HCT116 (cell line): Measurements from ENCODE around the gene PANK3. TPM values are rescaled to one million over a fixed set of nuclear protein-coding genes. Genes with fewer than 3 reads are reported as not detected.

Source experiments
- ATAC-seq: fragments of 200-7000 bp; cut with Tn5 transposase; 2 replicates; pipeline ENCODE4 v1.9.1; 2020; ENCODE audit warnings: mild to moderate bottlenecking, moderate library complexity
- BruUV-seq: library from RNA; stranded (reverse); fragments of 400-500 nt; replicated peaks from 2 replicates; lab custom pipeline; 2021; lab: Mats Ljungman, UMichigan
- CTCF ChIA-PET: fragments of 300-600 bp; sonication (Branson Sonifier 250); formaldehyde crosslinking; loops from one replicate; lab custom pipeline; 2021; ENCODE audit warnings: antibody characterized with exemption; lab: Charles Lee
- POLR2A ChIA-PET: fragments of 300-600, 350-600 bp; sonication (Branson Sonifier 250); formaldehyde crosslinking; loops from one replicate; lab custom pipeline; 2021; ENCODE audit warnings: antibody characterized with exemption; lab: Charles Lee
- RAD21 ChIA-PET, 2 experiments: fragments of 300-600 bp; sonication (Branson Sonifier 250); formaldehyde crosslinking; loops; one replicate each; lab custom pipeline; 2023; ENCODE audit warnings: low total read pairs in 2 of 2; ENCODE audit not compliant: uncharacterized antibody in 2 of 2, unreplicated experiment in 2 of 2, low non-redundant PET in 1 of 2; lab: Charles Lee
- DNase-seq: peaks from one replicate; pipeline ENCODE4 v3.0.0-alpha.2; 2010; ENCODE audit warnings: low read depth, low spot score
- H2AFZ ChIP-seq: fragments of 200-600 bp; shearing (Covaris generic), sonication (generic); 2 replicates; pipeline ENCODE4 v1.6.1; 2017; ENCODE audit warnings: low read depth, mixed run types, mixed read lengths, antibody characterized with exemption, low read length; ENCODE audit not compliant: poor library complexity, severe bottlenecking
- H3K27ac ChIP-seq: 2 replicates; pipeline ENCODE4 v1.5.1; 2012; ENCODE audit warnings: low read depth, low read length
- H3K27me3 ChIP-seq: fragments of 200-600 bp; sonication (generic); 2 replicates; pipeline ENCODE4 v1.6.1; 2016; ENCODE audit warnings: mixed run types, low read length, mixed read lengths; ENCODE audit not compliant: insufficient read depth
- H3K36me3 ChIP-seq, 2 experiments: fragments of 200-500 bp in 1 of 2; fragments of 200-600 bp in 1 of 2; sonication (Bioruptor generic) in 1 of 2; sonication (generic) in 1 of 2; 2 replicates each; pipeline versions ENCODE4 v1.5.1 to v1.6.1; 2014 to 2016; ENCODE audit warnings: low read length in 2 of 2, inconsistent platforms in 1 of 2, mixed read lengths in 1 of 2, mixed run types in 1 of 2; ENCODE audit not compliant: insufficient read depth in 2 of 2, control insufficient read depth in 1 of 2
- H3K4me1 ChIP-seq, 2 experiments: fragments of 200-600 bp in 1 of 2; sonication (generic) in 1 of 2; 2 replicates each; pipeline versions ENCODE4 v1.5.1 to v1.6.1; 2012 to 2017; ENCODE audit warnings: low read length in 2 of 2, inconsistent platforms in 1 of 2, mild to moderate bottlenecking in 1 of 2, mixed read lengths in 1 of 2, mixed run types in 1 of 2, moderate library complexity in 1 of 2; ENCODE audit not compliant: insufficient read depth in 2 of 2, control insufficient read depth in 1 of 2
- H3K4me2 ChIP-seq: fragments of 200-600 bp; sonication (generic); 2 replicates; pipeline ENCODE4 v1.6.1; 2017; ENCODE audit warnings: mixed run types, low read length, mixed read lengths
- H3K4me3 ChIP-seq, 2 experiments: fragments of 200-600 bp in 1 of 2; sonication (generic) in 1 of 2; replicated peaks in 1 of 2; 2 replicates each; pipeline ENCODE4 v1.5.1; 2011 to 2016; ENCODE audit warnings: low read length in 2 of 2, control low read depth in 1 of 2, low read depth in 1 of 2, mild to moderate bottlenecking in 1 of 2, mixed read lengths in 1 of 2, mixed run types in 1 of 2
- H3K79me2 ChIP-seq: fragments of 200-600 bp; sonication (generic); 2 replicates; pipeline ENCODE4 v1.6.1; 2017; ENCODE audit warnings: mild to moderate bottlenecking, mixed run types, low read length, moderate library complexity, mixed read lengths; ENCODE audit not compliant: insufficient read depth
- H3K9ac ChIP-seq: fragments of 200-600 bp; sonication (generic); 2 replicates; pipeline ENCODE4 v1.6.1; 2016; ENCODE audit warnings: low read length, mixed read lengths
- H3K9me2 ChIP-seq: fragments of 200-600 bp; sonication (generic), shearing (Covaris generic); 2 replicates; pipeline ENCODE4 v1.6.1; 2017; ENCODE audit warnings: mixed run types, mild to moderate bottlenecking, moderate library complexity; ENCODE audit not compliant: insufficient read depth
- H3K9me3 ChIP-seq, 2 experiments: fragments of 200-500 bp in 1 of 2; fragments of 200-600 bp in 1 of 2; sonication (Bioruptor generic) in 1 of 2; sonication (generic) in 1 of 2; 2 replicates each; pipeline ENCODE4 v1.6.1; 2014 to 2017; ENCODE audit warnings: low read length in 2 of 2, mixed read lengths in 2 of 2, inconsistent platforms in 1 of 2, low read depth in 1 of 2, mild to moderate bottlenecking in 1 of 2, mixed run types in 1 of 2, moderate library complexity in 1 of 2; ENCODE audit not compliant: control insufficient read depth in 1 of 2, insufficient read depth in 1 of 2
- H4K20me1 ChIP-seq: fragments of 200-600 bp; sonication (generic), shearing (Covaris generic); 2 replicates; pipeline ENCODE4 v1.6.1; 2017; ENCODE audit warnings: mixed run types, mild to moderate bottlenecking, moderate library complexity; ENCODE audit not compliant: insufficient read depth
- CBX3 ChIP-seq: IDR thresholded peaks from 2 replicates; pipeline ENCODE4 v1.6.1; 2012; ENCODE audit warnings: low read depth
- EGR1 ChIP-seq: IDR thresholded peaks from 2 replicates; pipeline ENCODE4 v1.6.1; 2012; ENCODE audit warnings: low read depth
- ELF1 ChIP-seq: IDR thresholded peaks from 2 replicates; pipeline ENCODE4 v1.6.1; 2012; ENCODE audit warnings: low read depth, borderline replicate concordance
- EZH2 ChIP-seq: fragments of 200-600 bp; sonication (generic); IDR thresholded peaks from 2 replicates; pipeline ENCODE4 v1.6.1; 2017; ENCODE audit warnings: antibody characterized with exemption, mixed run types
- EZH2phosphoT487 ChIP-seq: fragments of 200-600 bp; IDR thresholded peaks from 2 replicates; pipeline ENCODE4 v1.6.1; 2018; ENCODE audit warnings: antibody characterized with exemption, borderline replicate concordance
- FOSL1 ChIP-seq: IDR thresholded peaks from 2 replicates; pipeline ENCODE4 v1.6.1; 2012; ENCODE audit warnings: low read depth
- POLR2AphosphoS5 ChIP-seq: IDR thresholded peaks from 2 replicates; pipeline ENCODE4 v1.6.1; 2011; ENCODE audit warnings: mild to moderate bottlenecking, low read depth, low read length, moderate library complexity
- SIN3A ChIP-seq: IDR thresholded peaks from 2 replicates; pipeline ENCODE4 v1.6.1; 2012; ENCODE audit warnings: low read depth
- SP1 ChIP-seq: IDR thresholded peaks from 2 replicates; pipeline ENCODE4 v1.6.1; 2012; ENCODE audit warnings: low read depth
- SRF ChIP-seq: IDR thresholded peaks from 2 replicates; pipeline ENCODE4 v1.6.1; 2012; ENCODE audit warnings: low read depth
- TCF7L2 ChIP-seq: IDR thresholded peaks from 2 replicates; pipeline ENCODE4 v1.7.0; 2011; ENCODE audit warnings: borderline replicate concordance, inconsistent platforms; ENCODE audit not compliant: insufficient read depth, insufficient read length; ENCODE audit errors: extremely low read depth
- ZNF274 ChIP-seq: fragments of 200-500 bp; sonication (Bioruptor generic); IDR thresholded peaks from 2 replicates; pipeline ENCODE4 v1.6.1; 2014; ENCODE audit warnings: mild to moderate bottlenecking, low read depth, low read length, inconsistent platforms
- intact Hi-C: fragments of 100-400 bp; cut with micrococcal nuclease; formaldehyde crosslinking; loops from 2 replicates; pipeline ENCODE4 v1.10.0; 2022
- total RNA-seq: library from RNA; stranded (reverse); gene quantifications from one replicate; pipeline ENCODE4 v1.2.1, GENCODE V29; 2021; ENCODE audit not compliant: unreplicated experiment
- TF ChIP-seq, protein P1 (sequence below): IDR thresholded peaks from 2 replicates; pipeline ENCODE4 v1.6.1; 2012
- TF ChIP-seq, protein P2 (sequence below), 3 experiments: fragments of 200-600 bp in 1 of 3; sonication (generic) in 1 of 3; IDR thresholded peaks in 2 of 3; conservative IDR thresholded peaks in 1 of 3; 2 replicates each; pipeline ENCODE4 v1.5.1; 2012 to 2017; ENCODE audit warnings: low read depth in 2 of 3, low read length in 2 of 3, antibody characterized with exemption in 1 of 3, borderline replicate concordance in 1 of 3, control low read depth in 1 of 3, mild to moderate bottlenecking in 1 of 3, mixed read lengths in 1 of 3, mixed run types in 1 of 3, moderate library complexity in 1 of 3; ENCODE audit not compliant: insufficient read depth in 1 of 3
- TF ChIP-seq, protein P3 (sequence below): IDR thresholded peaks from 2 replicates; pipeline ENCODE4 v1.6.1; 2012
- TF ChIP-seq, protein P4 (sequence below): IDR thresholded peaks from 2 replicates; pipeline ENCODE4 v1.6.1; 2011; ENCODE audit warnings: mild to moderate bottlenecking, low read length, moderate library complexity; ENCODE audit not compliant: insufficient replicate concordance; ENCODE audit errors: extremely low read depth

PANK3 gene
- total RNA-seq, 1 experiment from 2014 or later: 56.5 TPM

DNA sequence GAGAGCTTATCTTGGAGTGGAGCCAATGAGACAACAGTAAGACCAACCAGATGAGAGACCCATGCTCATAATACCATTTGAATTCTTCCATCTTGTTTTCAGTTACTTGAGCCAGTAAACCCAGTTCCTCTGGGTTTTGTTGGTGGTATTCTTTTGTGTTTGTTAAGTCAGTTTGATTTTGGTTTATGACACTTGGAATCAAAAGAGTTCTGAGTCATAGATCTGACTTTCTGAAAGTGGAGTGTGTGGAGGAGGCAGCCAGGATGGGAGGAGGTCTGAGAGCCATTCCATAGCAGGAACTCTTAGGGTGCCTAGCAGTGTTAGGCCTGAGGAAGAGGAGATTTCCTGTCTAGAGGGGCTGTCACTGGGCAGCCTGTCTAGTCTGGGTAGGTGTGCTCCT is 24.6 kb upstream of the PANK3 start:
- no peak overlapping the region for H3K27ac ChIP-seq
- BruUV-seq: no TSS peak
- intact Hi-C loops: no loop called here

DNA sequence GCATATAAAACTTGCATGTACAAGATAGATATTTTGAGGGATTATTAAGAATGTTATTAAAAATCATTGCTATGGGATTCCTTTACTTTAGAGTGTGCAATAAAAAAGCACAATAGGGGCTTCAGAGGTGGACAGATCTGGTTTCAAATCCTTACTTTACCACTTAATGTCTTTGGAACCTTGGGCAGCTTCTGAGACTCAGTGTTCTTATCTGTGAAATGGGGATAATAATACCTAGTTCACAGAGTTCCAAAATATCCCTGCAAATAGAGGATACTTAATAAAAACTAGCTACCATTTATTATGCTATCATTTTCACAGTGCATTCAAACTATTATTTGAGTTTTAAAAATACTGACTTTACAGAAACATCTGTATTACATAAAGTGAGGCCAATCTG is 23.3 kb upstream of the PANK3 start:
- RAD21 ChIA-PET: no interaction called here
- no peak overlapping the region for H3K27ac ChIP-seq
- no TSS peak for BruUV-seq
- CTCF ChIA-PET: no interaction called here
- POLR2A ChIA-PET: no interaction called here
- no peaks in the 10 kb centered on the region for H4K20me1 ChIP-seq
- no peak overlapping the region for H3K4me2 ChIP-seq
- no peak overlapping the region for H3K4me3 ChIP-seq
- ATAC-seq: no peak
- no peaks in the 10 kb centered on the region for H3K9me3 ChIP-seq
- H3K79me2 ChIP-seq: no peaks in the 10 kb centered on the region
- TF ChIP-seq TCF7L2: no peak
- TF ChIP-seq EZH2phosphoT487: no peak
- TF ChIP-seq, protein P1, sequence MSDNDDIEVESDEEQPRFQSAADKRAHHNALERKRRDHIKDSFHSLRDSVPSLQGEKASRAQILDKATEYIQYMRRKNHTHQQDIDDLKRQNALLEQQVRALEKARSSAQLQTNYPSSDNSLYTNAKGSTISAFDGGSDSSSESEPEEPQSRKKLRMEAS: no peak
- no peak for TF ChIP-seq ZNF274
- TF ChIP-seq, protein P2, sequence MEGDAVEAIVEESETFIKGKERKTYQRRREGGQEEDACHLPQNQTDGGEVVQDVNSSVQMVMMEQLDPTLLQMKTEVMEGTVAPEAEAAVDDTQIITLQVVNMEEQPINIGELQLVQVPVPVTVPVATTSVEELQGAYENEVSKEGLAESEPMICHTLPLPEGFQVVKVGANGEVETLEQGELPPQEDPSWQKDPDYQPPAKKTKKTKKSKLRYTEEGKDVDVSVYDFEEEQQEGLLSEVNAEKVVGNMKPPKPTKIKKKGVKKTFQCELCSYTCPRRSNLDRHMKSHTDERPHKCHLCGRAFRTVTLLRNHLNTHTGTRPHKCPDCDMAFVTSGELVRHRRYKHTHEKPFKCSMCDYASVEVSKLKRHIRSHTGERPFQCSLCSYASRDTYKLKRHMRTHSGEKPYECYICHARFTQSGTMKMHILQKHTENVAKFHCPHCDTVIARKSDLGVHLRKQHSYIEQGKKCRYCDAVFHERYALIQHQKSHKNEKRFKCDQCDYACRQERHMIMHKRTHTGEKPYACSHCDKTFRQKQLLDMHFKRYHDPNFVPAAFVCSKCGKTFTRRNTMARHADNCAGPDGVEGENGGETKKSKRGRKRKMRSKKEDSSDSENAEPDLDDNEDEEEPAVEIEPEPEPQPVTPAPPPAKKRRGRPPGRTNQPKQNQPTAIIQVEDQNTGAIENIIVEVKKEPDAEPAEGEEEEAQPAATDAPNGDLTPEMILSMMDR (IDR thresholded peaks at IDR 0.05 in 2 of 3, conservative IDR thresholded peaks at IDR 0.05 in 1 of 3; ENCODE audit: borderline replicate concordance in 1 of 3, insufficient read depth in 1 of 3, low read depth in 2 of 3, low read length in 2 of 3): no peak
- TF ChIP-seq, protein P3, sequence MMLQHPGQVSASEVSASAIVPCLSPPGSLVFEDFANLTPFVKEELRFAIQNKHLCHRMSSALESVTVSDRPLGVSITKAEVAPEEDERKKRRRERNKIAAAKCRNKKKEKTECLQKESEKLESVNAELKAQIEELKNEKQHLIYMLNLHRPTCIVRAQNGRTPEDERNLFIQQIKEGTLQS: no peak
- TF ChIP-seq SP1: no peak
- TF ChIP-seq, protein P4, sequence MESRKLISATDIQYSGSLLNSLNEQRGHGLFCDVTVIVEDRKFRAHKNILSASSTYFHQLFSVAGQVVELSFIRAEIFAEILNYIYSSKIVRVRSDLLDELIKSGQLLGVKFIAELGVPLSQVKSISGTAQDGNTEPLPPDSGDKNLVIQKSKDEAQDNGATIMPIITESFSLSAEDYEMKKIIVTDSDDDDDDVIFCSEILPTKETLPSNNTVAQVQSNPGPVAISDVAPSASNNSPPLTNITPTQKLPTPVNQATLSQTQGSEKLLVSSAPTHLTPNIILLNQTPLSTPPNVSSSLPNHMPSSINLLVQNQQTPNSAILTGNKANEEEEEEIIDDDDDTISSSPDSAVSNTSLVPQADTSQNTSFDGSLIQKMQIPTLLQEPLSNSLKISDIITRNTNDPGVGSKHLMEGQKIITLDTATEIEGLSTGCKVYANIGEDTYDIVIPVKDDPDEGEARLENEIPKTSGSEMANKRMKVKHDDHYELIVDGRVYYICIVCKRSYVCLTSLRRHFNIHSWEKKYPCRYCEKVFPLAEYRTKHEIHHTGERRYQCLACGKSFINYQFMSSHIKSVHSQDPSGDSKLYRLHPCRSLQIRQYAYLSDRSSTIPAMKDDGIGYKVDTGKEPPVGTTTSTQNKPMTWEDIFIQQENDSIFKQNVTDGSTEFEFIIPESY: no peak
- no peak for TF ChIP-seq CBX3
- TF ChIP-seq SIN3A: no peak
- no peak for TF ChIP-seq EZH2
- TF ChIP-seq FOSL1: no peak
- TF ChIP-seq SRF: no peak
- no peak for TF ChIP-seq EGR1
- TF ChIP-seq POLR2AphosphoS5: no peak
- TF ChIP-seq ELF1: no peak
- TF ChIP-seq, all 23 proteins: peak for 0
- intact Hi-C loops: no loop called here
- no peaks in the 10 kb centered on the region for H3K27me3 ChIP-seq
- no peaks in the 10 kb centered on the region for H3K9me2 ChIP-seq
- H2AFZ ChIP-seq: no peak overlapping the region
- H3K4me1 ChIP-seq: peaks cover 3 to 9% of the 10 kb centered on the region in 2 experiments
- H3K36me3 ChIP-seq: no peaks in the 10 kb centered on the region
- DNase-seq: no peak
- no peak overlapping the region for H3K9ac ChIP-seq

More for the DNA sequence above, 24.6 kb upstream of the PANK3 start:
- Histone ChIP-seq H3K27me3 (no peaks in the 10 kb centered on the region), H2AFZ (no peak overlapping the region), H3K4me3 (no peak overlapping the region), H3K4me2 (peak overlapping the region; percentile 39; the same call in 1 of the 2 replicates), H4K20me1 (no peaks in the 10 kb centered on the region), H3K4me1 (peaks cover 3 to 9% of the 10 kb centered on the region in 2 experiments), H3K9ac (no peak overlapping the region), H3K79me2 (no peaks in the 10 kb centered on the region), H3K9me3 (no peaks in the 10 kb centered on the region), H3K36me3 (no peaks in the 10 kb centered on the region), H3K9me2 (no peaks in the 10 kb centered on the region)
- DNase-seq (no peak), ATAC-seq (0 out of 2 replicates have a peak, but pooled peaks have one; percentile 47)
- RAD21 ChIA-PET: no interaction called here
- POLR2A ChIA-PET: no interaction called here
- CTCF ChIA-PET: no interaction called here
- TF ChIP-seq CBX3 (no peak), FOSL1 (no peak), ELF1 (no peak)
